Omental fat pad (tissue), 4 donors: ENCODE measurements around the gene GOPC. TPM values are rescaled to one million over a fixed set of nuclear protein-coding genes. Genes with fewer than 3 reads are reported as not detected.

Source experiments
- ATAC-seq: fragments of 150-250 bp; one replicate; pipeline ENCODE4 v1.9.1; 2016; ENCODE audit warnings: mild to moderate bottlenecking, moderate library complexity; ENCODE audit not compliant: low FRiP score
- DNase-seq: peaks from one replicate; pipeline ENCODE4 v3.0.0-alpha.2; 2019; ENCODE audit warnings: low spot score
- CTCF ChIP-seq, 3 donors: fragments of 450-650 bp; IDR thresholded peaks; one replicate each; pipeline ENCODE4 v1.5.1; 2016 to 2017; ENCODE audit warnings: antibody characterized with exemption in 3 of 3, mild to moderate bottlenecking in 3 of 3, moderate library complexity in 2 of 3
- total RNA-seq, 4 donors: library from RNA; depleted of rRNA; stranded (reverse); fragments of >200 nt; gene quantifications; one replicate each; pipeline ENCODE4 v1.1.0, GENCODE V29; 2016

GOPC gene
- total RNA-seq, 4 donors from 2014 or later: 15.0 to 25.7 (median 17.0) TPM

DNA sequence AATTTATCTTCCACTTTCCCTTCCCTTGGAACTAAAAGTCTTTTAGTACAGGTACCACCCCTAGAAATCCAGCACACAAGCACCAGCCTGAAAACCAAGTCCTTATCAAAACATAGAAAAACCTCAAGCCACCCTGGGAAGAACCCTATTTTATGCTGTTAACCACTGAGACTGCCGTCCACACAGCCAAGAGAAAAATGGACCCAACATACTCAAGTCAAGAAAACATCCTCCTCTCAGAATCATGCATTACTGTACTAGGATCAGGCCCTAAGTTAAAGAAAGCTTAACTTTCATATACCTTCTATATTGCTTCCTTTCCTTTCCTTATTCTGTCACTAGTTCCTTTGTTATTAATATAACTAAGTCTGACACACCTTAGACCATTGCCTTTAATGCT is 16.9 kb upstream of the GOPC start:
- DNase-seq (no peak), ATAC-seq (no peak)
- TF ChIP-seq CTCF (IDR thresholded peaks at IDR 0.05): no peak

- ATAC-seq: no peak
- no peak for DNase-seq
Measured at GRCh38 chr6:117617210-117618035, 15.1 kb upstream of the GOPC start.

GRCh38 chr6:117616391-117617209 is 14.3 kb upstream of the GOPC start:
- ATAC-seq: no peak
- TF ChIP-seq CTCF (IDR thresholded peaks at IDR 0.05): no peak
- no peak for DNase-seq

More at GRCh38 chr6:117617210-117618035, 15.1 kb upstream of the GOPC start:
- TF ChIP-seq CTCF (IDR thresholded peaks at IDR 0.05): no peak

- ATAC-seq (no peak), DNase-seq (no peak)
- no peak for TF ChIP-seq CTCF (IDR thresholded peaks at IDR 0.05)
Measured at GRCh38 chr6:117615750-117616390, 13.6 kb upstream of the GOPC start.

DNA sequence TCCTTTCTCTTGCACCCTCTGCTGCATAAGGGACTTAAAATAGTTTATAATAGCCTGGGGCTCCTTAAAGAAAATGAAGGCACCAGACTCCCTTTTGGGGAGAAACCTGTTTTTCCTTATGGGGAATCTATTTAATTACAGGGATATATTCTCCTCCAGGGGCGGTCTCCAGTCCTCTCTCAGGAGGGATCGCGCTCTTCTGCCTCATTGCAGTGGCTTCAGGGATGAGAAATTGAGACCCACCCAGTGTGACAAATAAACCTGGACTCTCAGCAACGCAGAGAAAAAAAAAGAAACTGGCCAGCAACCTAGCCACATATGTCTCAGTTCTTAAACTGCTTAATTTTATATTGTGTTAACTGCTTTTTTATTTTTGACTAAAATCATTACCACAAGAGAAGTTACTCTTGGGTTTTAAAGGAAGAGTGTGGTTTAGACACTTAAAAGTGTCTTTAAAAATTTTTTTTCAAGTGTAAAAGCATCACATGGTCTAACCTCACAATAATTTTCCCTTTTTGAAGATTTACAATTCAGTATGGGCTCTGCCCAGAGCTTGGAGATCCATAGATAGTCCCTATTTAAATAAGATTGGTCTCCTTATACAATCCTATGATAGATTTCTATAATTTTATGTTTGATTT is 11.7 kb upstream of the GOPC start:
- no peak for TF ChIP-seq CTCF (IDR thresholded peaks at IDR 0.05)
- ATAC-seq (no peak), DNase-seq (no peak)

DNA sequence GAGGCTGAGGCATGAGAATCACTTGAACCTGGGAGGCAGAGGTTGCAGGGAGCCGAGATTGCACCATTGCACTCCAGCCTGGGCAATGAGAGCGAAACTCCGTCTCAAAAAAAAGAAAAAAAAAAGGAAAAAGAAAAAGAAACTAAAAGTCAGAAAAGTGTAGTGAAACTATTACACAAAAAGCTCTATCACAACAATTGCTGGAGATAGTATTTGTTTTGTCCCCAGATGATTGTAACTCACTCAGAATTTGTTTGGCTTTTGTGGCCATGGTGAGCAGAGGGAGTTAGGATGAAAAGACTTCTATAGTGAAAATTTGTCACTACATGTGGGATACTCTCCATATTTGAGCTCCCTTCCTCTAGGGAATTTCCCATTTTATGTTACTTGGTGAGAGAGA is 5.2 kb upstream of the GOPC start:
- TF ChIP-seq CTCF (IDR thresholded peaks at IDR 0.05): no peak
- ATAC-seq (no peak), DNase-seq (no peak)
